CMK (cell line): ENCODE measurements around the gene LPXN.
A peak's percentile ranks its signal among the peaks of the same experiment; 100 is the strongest.

ENCODE experiments used
- DNase-seq: peaks from one replicate; pipeline ENCODE4 v3.0.0-alpha.2; 2010; ENCODE audit warnings: low read depth

LPXN gene

GRCh38 chr11:58575377-58576020 lies at the start of gene LPXN:
LPXN (minus strand) TSS chr11:58575856; CDS start chr11:58575772, 84 bp downstream.
- peak; percentile 30 for DNase-seq

- DNase-seq, result no peak
These were observed 49.4 kb upstream of the LPXN start for GRCh38 chr11:58625086-58625485.

GRCh38 chr11:58622344-58622743 lies 46.7 kb upstream of the LPXN start, which contains the start of gene CNTF:
CNTF (plus strand) TSS chr11:58622665; CDS start chr11:58622753, 88 bp downstream.
- no peak for DNase-seq

- no peak for DNase-seq
These were observed 46.1 kb upstream of the LPXN start for GRCh38 chr11:58621586-58622262.

GRCh38 chr11:58617976-58618557 lies 42.4 kb upstream of the LPXN start:
- no peak for DNase-seq

GRCh38 chr11:58616594-58616993 lies 40.9 kb upstream of the LPXN start:
- DNase-seq, result no peak

- DNase-seq, result no peak
These were observed 39.9 kb upstream of the LPXN start for GRCh38 chr11:58615559-58615958.

- no peak for DNase-seq
These were observed 37.6 kb upstream of the LPXN start for GRCh38 chr11:58613228-58613627.

GRCh38 chr11:58609723-58610122 lies 34.1 kb upstream of the LPXN start:
- DNase-seq, result no peak

GRCh38 chr11:58608331-58608730 lies 32.7 kb upstream of the LPXN start:
- no peak for DNase-seq

- DNase-seq, result no peak
These were observed 31.5 kb upstream of the LPXN start for GRCh38 chr11:58606930-58607714.

GRCh38 chr11:58600510-58600909 lies 24.9 kb upstream of the LPXN start:
- DNase-seq, result no peak

GRCh38 chr11:58597486-58598144 lies 22.0 kb upstream of the LPXN start:
- no peak for DNase-seq

- DNase-seq, result no peak
These were observed 21.0 kb upstream of the LPXN start for GRCh38 chr11:58596621-58597020.

- no peak for DNase-seq
These were observed 19.2 kb upstream of the LPXN start for GRCh38 chr11:58594826-58595225.

GRCh38 chr11:58592760-58593472 lies 17.3 kb upstream of the LPXN start:
- DNase-seq, result no peak

- no peak for DNase-seq
These were observed 16.0 kb upstream of the LPXN start for GRCh38 chr11:58591659-58592058.

GRCh38 chr11:58586998-58587397 lies 11.3 kb upstream of the LPXN start:
- DNase-seq, result no peak

- no peak for DNase-seq
These were observed 6.8 kb upstream of the LPXN start for GRCh38 chr11:58582437-58582836.

GRCh38 chr11:58580311-58580710 lies 4.7 kb upstream of the LPXN start:
- DNase-seq, result no peak
